Right lobe of liver (tissue), 4 donors: ENCODE data around the gene SYNPO.

Experiments used
- POLR2A ChIP-seq: fragments of 450-650 bp; IDR thresholded peaks from one replicate; pipeline ENCODE4 v1.6.1; 2017; ENCODE audit warnings: antibody characterized with exemption, mild to moderate bottlenecking
- TF ChIP-seq, protein P1 (sequence below), 4 donors: fragments of 200-600 bp in 3 of 4; fragments of 450-650 bp in 1 of 4; IDR thresholded peaks; one replicate each; pipeline versions ENCODE4 v1.5.1 to v1.8.0; 2016 to 2022; ENCODE audit warnings: antibody characterized with exemption in 4 of 4, mild to moderate bottlenecking in 2 of 4
- donor health status: DM: no; HTN: no; CAD: no.
- donor health status: DM: no; HTN: no; CAD: no.
- donor health status: DM: no; HTN: yes; CAD: no.

- no peak for TF ChIP-seq POLR2A
- TF ChIP-seq, protein P1, sequence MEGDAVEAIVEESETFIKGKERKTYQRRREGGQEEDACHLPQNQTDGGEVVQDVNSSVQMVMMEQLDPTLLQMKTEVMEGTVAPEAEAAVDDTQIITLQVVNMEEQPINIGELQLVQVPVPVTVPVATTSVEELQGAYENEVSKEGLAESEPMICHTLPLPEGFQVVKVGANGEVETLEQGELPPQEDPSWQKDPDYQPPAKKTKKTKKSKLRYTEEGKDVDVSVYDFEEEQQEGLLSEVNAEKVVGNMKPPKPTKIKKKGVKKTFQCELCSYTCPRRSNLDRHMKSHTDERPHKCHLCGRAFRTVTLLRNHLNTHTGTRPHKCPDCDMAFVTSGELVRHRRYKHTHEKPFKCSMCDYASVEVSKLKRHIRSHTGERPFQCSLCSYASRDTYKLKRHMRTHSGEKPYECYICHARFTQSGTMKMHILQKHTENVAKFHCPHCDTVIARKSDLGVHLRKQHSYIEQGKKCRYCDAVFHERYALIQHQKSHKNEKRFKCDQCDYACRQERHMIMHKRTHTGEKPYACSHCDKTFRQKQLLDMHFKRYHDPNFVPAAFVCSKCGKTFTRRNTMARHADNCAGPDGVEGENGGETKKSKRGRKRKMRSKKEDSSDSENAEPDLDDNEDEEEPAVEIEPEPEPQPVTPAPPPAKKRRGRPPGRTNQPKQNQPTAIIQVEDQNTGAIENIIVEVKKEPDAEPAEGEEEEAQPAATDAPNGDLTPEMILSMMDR (IDR thresholded peaks at IDR 0.05): no peak
Observed at GRCh38 chr5:150612905-150613670, 27.4 kb upstream of the SYNPO start.
